Glomerular endothelial cell (primary cell): ENCODE results near the gene ALKBH4. TPM values are rescaled to one million over a fixed set of nuclear protein-coding genes. Genes with fewer than 3 reads are reported as not detected.
A peak's percentile ranks its signal among the peaks of the same experiment; 100 is the strongest.
"Not testable (repeated sequence)": the region's sequence is repeated elsewhere in the genome, so short reads cannot be mapped to it uniquely, and the experiment has no call there.

Experiments used
- DNase-seq: peaks from one replicate; pipeline ENCODE4 v3.0.0-alpha.2; 2011; ENCODE audit warnings: low read depth, low spot score; ENCODE audit errors: extremely low read depth
- total RNA-seq: library from RNA; depleted of rRNA; stranded (reverse); fragments of >200 nt; gene quantifications from 2 replicates; pipeline ENCODE4 v1.2.3, GENCODE V29; 2015

The ALKBH4 gene
- total RNA-seq, 1 donor from 2014 or later = 12.8 TPM

GRCh38 chr7:102457352-102457924 is 7.2 kb downstream of the ALKBH4 start:
- DNase-seq = no peak

- DNase-seq = no peak
Observed at GRCh38 chr7:102456327-102456726, 8.3 kb downstream of the ALKBH4 start.

- no peak for DNase-seq
Observed at GRCh38 chr7:102455596-102455995, 9.1 kb downstream of the ALKBH4 start.

- DNase-seq = not testable (repeated sequence)
Observed at GRCh38 chr7:102454932-102455331, 9.7 kb downstream of the ALKBH4 start.

GRCh38 chr7:102454468-102454867 is 10.2 kb downstream of the ALKBH4 start:
- DNase-seq = no peak

- no peak for DNase-seq
Observed at GRCh38 chr7:102453319-102453718, 11.3 kb downstream of the ALKBH4 start.

GRCh38 chr7:102452451-102452850 is 12.2 kb downstream of the ALKBH4 start:
- no peak for DNase-seq

GRCh38 chr7:102451371-102452054 is 13.2 kb downstream of the ALKBH4 start:
- no peak for DNase-seq

- no peak for DNase-seq
Observed at GRCh38 chr7:102450242-102450641, 14.4 kb downstream of the ALKBH4 start.

- DNase-seq = no peak
Observed at GRCh38 chr7:102449136-102449535, 15.5 kb downstream of the ALKBH4 start.

GRCh38 chr7:102447311-102447710 is 17.4 kb downstream of the ALKBH4 start:
- DNase-seq = no peak

- no peak for DNase-seq
Observed at GRCh38 chr7:102446387-102447156, 18.1 kb downstream of the ALKBH4 start.

- no peak for DNase-seq
Observed at GRCh38 chr7:102445674-102446071, 19.0 kb downstream of the ALKBH4 start.

GRCh38 chr7:102444961-102445673 is 19.5 kb downstream of the ALKBH4 start:
- no peak for DNase-seq

- DNase-seq = peak; percentile 60
Observed at GRCh38 chr7:102439963-102440795, 24.5 kb downstream of the ALKBH4 start.

GRCh38 chr7:102436118-102436517 is 28.5 kb downstream of the ALKBH4 start:
- DNase-seq = no peak

- no peak for DNase-seq
Observed at GRCh38 chr7:102434039-102434486, 30.6 kb downstream of the ALKBH4 start.

GRCh38 chr7:102433219-102434038 is 31.2 kb downstream of the ALKBH4 start, which contains the start of gene ORAI2:
ORAI2 (plus strand) TSS chr7:102433575; CDS start chr7:102438957, 5,382 bp downstream.
- no peak for DNase-seq
